ENCODE data around the gene APCDD1L. TPM values are rescaled to one million over a fixed set of nuclear protein-coding genes. Genes with fewer than 3 reads are reported as not detected.

The APCDD1L gene
- polyA plus RNA-seq (ENCODE audit: insufficient read length in 4 of 4) = 10 to 100 TPM; 12.0 to 28.1 (median 13.7) TPM

DNA sequence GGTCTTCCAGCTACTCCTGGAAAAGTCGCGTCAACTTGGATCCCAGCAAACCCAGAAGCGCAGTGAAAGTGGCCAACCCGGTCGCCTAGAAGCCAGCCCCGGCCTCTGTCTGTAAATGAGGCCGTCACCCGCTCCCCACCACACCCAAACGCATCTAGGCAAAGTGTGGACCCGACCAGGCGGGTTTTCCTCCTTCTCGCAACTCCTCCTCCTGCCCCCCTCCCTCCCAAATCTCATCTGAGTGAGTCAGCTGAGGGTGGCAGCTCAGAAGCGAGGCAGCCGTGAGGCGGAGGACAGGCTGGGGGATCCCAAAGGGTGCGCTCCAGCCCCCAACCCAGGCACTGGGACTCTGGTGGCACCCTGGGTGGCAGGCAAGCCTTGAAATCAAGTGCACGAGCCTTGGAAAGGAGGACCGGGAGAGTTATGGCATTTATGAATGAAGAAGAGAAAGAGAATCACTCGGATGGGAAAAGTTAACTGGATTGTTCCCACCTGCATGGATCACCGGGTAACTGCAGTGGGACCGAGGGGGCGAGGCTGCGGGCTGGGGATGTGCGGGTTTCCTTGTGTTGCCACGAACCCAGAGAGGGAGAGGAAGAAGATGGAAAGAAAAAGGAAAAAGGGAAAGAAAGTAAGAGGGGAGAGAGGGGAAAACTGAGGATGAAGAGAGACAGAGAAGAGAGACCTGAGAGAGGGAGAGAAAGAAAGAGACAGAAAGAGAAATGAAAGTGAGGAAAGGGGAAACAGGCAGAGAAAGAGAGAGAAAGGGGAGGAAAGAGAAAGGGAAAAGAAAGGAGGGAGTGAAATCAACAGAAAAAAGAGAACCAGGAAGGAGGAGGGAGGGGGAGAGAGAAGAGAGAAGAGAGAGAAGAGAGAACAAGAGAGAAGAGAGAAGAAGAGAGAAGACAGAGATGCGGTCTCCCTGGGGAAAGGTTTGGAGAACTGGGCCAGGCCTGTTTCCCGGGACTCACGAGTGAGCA, at the start of gene APCDD1L:
APCDD1L (minus strand) TSS at position 167 of the 980 bp plus-strand sequence. CDS start 692 bp downstream, outside the sequence.
- no peak for DNase-seq (ENCODE audit: low read depth in 4 of 4, low spot score in 3 of 4)

DNA sequence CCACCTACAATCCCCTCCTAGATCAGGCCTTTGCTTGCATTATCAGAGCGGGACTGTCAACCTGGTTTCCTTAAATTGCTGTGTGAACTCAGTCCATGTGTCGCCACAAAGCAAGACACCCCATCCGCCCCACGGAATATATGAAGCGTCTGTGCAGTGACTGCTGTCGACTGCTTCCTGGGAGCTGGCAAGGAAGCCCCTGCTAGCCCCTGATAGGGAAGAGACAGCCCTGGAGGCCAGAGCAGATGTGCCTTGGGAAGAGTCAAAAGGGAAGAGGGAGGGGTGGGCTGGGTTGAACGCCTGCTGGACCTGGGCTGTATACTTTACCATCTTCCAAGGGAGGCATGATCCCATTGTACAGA, 44.1 kb upstream of the APCDD1L start:
- DNase-seq (ENCODE audit: low read depth in 4 of 4, low spot score in 3 of 4) = no peak

DNA sequence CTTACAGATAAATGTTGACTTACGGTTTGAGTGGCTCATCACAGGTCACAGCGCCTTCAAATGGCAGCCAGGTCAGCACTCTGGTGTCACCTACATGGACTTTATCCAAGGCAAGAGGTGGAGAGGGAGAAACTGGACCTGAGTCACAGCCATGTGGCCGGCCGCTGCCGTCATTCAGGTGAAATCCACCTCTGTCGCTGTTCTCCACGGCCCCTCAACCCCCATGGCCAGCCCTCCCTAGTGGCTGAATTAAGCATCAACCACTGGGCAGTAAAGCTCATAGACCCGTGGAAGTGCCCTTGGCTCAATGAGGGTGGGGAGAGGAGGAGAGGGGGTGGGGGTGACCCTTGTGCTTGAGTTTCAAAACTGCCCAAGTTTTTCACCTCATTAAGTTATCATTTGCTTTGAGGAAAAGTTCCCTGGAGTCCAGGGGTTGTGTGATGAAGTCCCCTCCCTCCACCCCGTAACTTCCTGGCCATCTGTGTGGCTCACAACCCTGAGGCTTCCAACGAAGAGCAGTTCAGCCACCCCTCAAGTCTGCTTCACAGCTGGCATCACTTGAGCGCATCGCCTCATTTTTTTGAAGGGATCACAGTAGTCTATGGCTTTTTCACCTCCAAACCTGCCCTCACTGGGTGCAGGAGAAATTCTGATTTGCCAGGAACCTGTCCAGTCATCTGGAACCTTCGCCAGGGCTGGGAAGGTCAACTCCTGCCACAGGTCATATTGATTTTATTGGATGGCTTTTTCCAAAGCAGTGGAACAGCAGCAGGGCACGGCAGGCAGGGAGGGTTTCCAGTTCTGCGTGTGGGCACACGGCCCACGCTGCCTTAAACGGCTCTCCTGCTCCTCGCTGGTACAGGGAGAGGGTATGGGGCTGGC, 43.5 kb upstream of the APCDD1L start:
- no peak for DNase-seq (ENCODE audit: low read depth in 4 of 4, low spot score in 3 of 4)

DNA sequence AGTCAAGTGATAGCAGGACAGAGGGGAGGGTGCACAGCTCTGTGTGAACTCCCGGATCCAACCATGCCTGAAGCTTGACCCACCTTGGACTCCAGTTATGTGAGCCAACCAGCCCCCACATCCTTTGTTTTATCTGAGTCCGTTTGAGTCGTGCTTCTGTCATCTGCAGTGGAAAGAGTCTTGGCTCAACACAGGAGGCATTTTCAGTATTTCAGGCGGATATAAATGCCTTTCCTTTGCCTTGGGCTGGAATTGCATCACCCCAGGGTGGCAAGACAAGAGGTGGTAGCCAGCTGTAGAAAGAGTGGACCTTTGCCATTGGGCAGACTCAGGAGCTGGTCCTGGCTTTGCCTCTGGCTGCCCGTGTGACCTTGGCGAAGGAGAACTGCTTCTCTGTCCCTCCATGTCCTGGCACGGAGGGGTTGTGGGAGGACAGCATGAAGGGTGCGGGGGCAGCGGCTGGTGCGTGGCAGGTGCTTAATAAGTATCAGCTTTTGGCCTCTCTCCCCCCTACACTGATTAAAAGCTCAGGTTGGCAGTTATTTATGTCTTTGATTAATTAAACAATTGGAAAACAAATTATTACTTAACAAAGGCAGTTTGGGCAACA, 42.6 kb upstream of the APCDD1L start:
- DNase-seq (ENCODE audit: low read depth in 4 of 4, low spot score in 3 of 4) = no peak

DNA sequence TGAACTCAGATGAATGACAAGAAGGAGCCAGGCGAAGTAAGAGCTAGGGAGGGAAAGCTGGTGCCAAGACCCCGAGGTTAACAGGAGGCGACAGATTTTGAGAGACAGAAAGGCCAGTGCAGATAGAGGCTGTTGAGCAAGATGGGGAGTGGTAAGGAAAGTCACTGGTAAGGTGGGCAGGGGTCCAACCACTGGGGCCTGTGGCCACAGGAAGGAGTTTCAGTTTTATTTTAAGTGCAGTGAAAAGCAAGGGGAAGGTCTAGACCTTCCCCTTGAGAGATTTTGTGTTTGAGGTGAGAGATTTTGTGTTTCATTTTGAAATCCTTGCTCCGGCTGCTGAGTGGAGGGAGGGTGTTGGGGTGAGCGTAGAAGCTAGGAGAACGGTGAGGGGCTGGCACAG, 41.8 kb upstream of the APCDD1L start:
- no peak for DNase-seq (ENCODE audit: low read depth in 4 of 4, low spot score in 3 of 4)

DNA sequence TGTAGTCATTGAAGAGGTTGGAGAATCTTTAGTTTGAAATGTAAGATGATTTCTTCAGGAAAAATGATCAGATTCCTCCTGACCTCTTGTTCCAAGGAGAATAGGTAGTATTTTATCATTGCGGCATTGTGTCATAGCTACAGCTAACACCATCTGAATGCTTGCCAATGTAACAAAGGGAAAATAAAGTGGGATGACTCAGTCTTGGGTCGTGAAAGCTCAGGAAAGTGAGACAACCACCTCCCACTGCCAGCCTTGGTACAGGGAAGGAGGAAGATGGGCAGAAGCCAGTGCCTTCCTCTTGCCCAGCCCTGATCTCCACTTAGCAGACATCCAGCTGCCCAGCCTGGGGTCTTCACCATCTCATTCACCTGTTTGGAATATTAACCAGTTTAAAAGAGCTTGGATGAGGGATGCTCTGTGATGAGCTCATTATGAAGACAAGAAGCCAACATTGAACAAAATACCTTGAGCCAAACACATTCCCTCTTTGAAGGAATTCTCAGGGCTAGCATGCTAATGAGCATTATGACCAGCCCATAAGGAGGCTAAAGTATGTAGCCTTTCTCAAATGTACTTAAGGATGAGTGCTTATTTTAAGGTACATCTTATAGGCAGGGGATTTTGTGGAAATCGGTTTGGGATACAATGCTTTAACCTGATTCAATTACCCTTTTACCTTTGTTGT, 40.0 kb upstream of the APCDD1L start:
- DNase-seq (ENCODE audit: low read depth in 4 of 4, low spot score in 3 of 4) = no peak

DNA sequence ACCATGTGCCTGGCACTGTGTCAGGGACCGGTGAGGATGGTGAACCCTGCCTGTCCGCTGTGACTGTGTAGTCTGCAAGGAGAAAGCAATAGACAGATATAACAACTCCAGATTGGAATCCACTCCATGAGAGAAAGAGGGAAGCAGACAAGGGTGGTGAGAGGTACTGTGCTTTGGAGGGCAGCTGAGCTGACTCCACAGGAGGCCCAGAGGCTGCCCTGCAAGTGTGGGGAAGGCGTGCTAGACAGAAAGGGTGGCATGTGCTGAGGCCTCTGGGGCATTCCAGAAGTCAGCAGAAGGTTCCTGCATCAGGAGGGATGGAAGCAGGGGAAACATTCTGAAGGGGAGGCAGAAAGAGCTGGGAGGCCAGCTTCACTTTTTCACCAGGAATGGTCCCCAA, 39.3 kb upstream of the APCDD1L start:
- no peak for DNase-seq (ENCODE audit: low read depth in 4 of 4, low spot score in 3 of 4)

DNA sequence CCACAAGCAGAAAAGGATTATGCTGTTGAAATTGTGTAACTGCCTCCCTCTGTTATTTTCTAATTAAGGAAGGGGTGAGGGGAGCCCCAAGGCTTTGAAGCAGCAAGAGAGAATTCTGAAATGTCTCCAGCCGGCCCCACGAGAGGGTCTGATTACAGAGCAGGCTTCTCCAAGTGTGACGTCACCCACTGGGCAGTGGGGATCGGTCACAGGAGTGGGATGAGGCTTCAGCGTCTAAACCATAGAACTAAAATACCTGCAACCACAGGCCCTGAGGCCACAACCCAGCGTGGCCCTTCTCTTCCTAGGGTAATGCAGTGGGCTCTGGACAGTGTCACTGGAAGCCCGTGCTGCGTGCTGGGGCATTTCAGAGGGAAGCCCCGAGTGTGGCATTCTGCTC, 38.6 kb upstream of the APCDD1L start:
- no peak for DNase-seq (ENCODE audit: low read depth in 4 of 4, low spot score in 3 of 4)

DNA sequence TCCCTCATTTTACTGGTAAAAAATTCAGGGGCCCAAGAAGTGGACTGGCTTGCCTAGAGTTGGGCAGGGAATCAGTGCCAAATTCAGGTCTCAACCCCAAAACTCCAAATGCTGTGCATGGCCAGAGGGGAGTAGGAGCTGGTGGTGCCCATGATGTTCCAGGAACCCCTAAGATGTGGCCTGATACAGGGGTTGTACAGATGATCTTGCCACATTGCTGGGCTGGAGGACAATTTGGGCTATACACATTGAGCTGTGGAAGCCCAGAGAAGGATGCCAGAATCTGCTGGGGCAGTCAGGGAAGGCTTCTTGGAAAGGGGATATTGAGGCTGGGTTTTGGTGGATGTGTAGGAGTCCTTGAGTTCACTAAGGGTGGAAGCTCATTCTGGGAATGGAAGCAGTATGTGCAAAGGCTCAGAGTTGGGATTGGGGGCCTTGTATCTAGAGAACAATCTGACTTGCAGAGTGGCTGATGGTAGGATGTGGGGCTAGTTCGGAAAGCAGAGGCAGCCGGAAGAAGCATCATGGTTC, 38.0 kb upstream of the APCDD1L start:
- no peak for DNase-seq (ENCODE audit: low read depth in 4 of 4, low spot score in 3 of 4)

DNA sequence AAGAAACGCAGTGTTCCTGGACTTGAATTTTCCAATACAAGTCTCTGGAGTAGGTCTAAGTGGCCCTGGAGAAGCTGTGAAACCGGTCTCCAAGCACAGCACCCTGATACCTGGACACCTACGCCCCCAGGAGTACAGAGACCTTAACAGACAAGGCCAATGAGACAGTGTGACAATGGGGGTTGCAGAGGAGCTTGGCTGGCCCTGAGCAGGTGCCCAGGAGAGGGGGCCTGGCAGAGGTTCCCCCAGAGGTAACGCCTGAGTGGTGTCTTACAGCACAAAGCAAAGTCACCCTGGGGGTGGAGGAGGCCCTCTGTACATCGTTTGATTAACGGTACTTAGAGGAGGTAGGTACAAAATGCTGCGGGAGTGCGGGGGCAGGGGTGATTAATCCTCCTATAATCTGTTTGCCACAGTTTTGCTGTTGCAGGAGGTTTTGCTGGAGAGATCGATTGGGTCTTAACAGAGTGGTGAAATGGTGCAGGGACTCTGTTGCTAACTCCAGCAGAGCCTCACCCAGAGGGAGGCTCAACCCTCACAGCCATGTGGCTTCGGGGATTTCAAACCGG, 37.3 kb upstream of the APCDD1L start:
- no peak for DNase-seq (ENCODE audit: low read depth in 4 of 4, low spot score in 3 of 4)

DNA sequence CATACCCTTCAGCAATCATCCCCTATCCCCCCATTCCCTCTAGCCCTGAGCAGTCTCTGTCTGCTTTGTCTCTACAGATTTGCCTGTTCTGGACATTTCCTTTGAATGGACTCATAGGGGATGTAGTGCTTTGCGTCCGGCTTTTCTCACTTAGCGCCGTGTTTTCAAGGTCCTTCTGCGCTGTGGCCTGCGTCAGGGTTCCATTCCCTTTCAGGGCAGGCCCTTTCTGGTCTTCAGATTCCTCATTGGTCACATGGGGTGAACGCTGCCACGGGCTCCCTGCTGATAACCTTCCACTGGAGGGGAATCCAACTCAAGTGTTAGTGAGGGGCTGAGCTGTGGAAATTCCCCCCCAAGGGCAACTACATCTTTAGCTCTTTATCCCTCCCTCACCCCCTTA, 36.4 kb upstream of the APCDD1L start:
- no peak for DNase-seq (ENCODE audit: low read depth in 4 of 4, low spot score in 3 of 4)

DNA sequence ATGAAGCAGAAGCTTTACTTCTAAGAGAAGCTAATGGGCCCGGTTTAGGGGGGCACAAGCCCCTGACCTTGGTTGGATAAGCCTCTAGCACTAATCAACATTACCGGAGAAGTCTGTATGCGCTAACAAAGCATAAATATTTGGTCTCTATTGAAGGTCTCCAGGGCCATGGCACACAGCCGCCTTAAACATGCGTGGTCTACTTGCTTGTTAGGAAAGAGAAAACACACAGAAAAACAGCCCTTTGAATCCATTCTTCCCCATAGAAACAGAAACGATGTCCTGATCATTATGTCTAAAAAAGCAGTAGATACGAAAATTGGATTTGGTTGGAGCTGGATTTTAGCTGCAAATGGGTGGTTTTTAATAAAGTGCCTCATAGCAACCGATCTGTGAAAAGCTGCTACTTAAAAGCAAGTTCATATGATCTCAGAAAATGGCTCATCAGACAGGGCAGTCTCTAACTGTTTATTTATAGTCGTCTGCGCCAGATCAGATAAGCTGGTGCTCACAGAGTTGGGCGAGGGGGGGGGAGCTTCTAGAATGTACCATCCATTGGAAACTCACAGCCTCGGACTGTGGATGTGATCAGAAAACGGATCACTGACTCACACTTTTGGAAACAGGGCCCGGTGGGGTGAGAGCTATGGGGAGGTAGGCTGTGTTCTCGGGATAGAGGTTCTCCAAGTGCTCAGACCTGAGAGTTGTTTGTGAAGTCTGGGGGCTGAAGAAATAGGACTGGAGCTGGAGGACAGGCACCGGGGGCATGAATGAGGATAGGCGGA, 35.3 kb upstream of the APCDD1L start:
- no peak for DNase-seq (ENCODE audit: low read depth in 4 of 4, low spot score in 3 of 4)

DNA sequence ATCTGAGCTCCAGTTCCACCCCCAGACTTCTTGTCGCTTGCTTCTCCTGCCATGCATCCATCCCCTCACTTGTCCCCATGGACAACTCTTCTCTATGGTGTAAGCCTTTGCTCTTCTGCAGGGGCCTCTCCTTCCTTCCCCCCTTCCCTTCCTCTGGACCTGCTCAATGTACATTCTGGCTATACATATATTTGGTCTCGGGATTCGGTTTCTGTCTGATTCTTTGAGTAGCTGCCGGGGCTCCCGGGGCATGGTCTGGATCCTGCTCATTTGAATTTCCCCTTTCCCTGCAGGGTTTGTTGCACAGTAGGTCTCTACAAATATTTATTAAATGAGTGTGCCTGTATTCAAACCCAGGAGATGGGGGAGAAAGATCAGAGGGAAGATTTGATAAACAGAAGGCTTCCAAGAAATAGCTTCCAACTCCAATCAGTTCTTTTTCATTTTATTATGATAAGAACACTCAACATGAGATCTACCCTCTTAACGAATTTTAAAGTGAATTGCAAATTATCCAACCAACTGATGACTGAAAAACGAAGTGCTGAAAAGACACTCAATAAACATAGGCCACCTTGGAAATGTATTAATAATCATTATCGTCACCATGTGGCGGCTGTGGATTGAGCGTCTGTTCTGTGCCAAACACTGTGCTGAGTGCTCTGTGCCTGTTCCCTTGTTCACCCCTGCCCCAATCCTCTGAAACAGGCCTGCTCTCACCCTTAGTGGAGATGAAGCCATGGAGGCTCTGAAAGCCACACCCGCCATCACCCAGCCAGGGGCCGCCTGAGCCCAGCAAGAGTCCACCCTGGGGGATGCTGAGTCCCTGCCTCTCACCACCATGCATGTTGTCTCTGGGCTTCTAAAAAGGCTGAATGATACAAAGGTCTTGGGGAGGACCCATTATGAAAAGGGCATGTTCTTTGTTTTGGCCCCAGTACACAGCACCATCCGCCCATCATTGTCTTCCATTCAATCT, 34.3 kb upstream of the APCDD1L start:
- DNase-seq (ENCODE audit: low read depth in 4 of 4, low spot score in 3 of 4) = no peak

DNA sequence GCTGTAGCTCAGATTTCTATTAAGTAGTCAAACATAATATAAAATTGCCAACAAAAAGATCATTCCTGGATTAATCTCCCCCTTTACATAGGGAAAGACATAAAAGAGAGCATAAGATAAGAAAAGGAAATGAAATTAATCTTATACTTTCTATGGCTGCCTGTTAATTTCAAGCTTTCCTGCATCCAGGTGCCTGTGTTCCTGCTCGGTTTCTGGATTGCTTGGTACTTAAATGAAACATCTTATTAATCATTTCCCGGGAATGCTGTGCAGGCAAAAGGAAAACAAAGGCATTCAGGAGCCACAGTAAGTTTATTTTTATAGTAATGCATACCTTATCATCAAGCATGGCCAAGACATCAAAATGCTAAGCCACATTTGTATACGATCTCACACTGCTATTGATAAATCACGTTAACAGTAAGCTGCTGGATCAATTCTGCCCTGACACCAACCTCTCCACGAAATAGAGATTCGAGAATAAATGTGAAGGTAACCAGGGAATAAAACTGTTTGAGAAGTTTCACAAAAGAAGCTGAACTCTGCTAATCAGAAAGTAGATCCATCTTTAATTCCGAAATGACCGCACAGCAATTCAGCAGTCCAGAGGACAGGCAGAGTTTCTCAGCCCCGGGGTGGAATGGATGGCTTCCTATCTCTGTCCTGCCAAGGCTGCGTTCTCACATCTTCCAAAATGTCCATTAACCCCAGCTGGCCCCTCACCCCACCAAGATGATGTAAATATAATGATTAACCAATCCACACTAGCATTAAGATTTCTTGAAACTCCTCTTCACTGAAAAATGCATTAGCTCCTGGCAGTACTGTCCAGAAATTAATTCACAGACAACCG, 32.6 kb upstream of the APCDD1L start:
- DNase-seq (ENCODE audit: low read depth in 4 of 4, low spot score in 3 of 4) = no peak

DNA sequence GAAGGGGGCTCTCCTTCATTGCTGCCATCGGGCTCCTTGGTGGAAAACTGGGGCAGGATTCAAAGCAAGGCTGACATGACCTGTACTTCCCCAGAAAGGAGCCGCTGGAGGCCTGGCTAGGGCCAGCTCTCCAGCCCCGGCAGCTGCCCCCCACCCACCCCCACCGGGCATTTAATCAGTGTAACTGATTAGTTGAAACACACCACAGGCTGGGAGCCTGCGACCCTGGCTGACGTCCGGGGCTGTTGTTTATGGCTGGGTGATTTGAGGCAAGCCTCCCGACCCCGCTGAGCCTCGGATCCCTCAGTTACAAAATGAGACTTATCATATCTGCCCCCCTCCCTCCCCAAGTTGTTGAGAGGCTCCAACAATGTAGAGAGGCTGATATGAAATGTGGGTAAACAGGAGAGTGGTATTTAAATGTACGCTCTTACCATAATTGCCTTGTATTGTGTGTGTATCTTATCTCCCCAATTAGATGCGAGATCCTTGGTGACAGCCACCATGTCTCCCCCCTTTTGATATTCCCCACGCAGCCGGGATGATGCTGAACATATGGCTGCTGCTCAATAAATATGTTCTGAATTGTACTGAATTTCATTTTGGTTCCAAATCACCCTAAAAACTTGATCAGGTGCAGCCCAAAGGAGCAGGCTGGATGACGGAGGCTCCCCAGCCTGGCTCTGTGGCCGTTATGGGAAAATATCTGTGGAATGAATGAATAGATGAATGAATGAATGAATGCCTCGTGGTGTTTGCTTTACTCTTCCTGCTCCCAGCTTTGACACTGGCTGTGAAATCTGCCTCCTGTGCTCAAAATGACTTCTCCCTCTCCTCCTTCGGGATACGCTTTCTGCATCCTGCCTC, 31.8 kb upstream of the APCDD1L start:
- DNase-seq (ENCODE audit: low read depth in 4 of 4, low spot score in 3 of 4) = no peak

DNA sequence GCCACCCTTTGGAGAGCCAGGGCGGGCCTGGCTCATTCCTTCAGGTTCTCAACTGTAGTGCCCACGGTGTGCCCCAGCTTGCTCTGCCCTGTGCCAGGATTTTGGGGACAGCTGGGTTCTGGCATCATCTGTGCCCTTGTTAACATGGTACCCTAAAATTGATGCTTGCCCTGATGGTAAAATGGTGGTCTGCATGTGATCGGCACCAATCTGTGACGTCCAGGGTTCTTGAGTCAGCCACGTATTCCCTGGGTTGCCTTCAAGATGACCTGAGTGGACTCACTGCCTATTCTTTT, 31.2 kb upstream of the APCDD1L start:
- DNase-seq (ENCODE audit: low read depth in 4 of 4, low spot score in 3 of 4) = no peak

All from left renal pelvis (tissue), 4 donors.